Measurements from ENCODE around the gene ABI3BP. TPM values are rescaled to one million over a fixed set of nuclear protein-coding genes. Genes with fewer than 3 reads are reported as not detected.

Gene ABI3BP
- total and polyA plus RNA-seq, 2 experiments from 2014 or later: 6.8 to 30.3 TPM

DNA sequence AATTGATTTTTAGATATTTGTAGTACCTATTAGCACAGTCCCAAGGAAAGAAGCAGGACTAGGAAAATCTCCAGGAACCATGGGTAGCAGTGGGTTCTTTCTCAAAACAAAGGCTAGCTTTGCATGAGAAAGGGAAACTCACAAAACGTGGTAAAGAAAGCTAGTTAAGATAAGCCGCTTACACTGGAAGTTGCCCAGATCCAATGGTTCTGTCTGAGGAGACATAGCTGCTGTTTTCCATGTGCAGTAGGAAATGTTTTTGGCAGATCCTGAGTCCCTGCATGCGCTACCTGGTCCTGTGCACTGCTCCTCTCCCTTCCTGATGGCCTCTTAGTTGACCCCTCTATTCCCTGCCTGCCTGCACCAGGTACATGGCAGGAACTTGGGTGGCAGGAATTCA, 223.5 kb downstream of the ABI3BP start:
- in situ Hi-C loops (cut with MboI): loop anchor here (25.0 kb wide), 1 partner anchor 418 kb away; no protein-coding TSS in a partner anchor
- H3K79me2 ChIP-seq (ENCODE audit: insufficient read depth): no peaks in the 10 kb centered on the region
- 80 to 85% methylated on average over 3 of the region's 3 CpGs for WGBS, 2 experiments (ENCODE audit: low coverage in 1 of 2, low lambda C conversion rate in 2 of 2, missing lambda C conversion rate in 2 of 2)

DNA sequence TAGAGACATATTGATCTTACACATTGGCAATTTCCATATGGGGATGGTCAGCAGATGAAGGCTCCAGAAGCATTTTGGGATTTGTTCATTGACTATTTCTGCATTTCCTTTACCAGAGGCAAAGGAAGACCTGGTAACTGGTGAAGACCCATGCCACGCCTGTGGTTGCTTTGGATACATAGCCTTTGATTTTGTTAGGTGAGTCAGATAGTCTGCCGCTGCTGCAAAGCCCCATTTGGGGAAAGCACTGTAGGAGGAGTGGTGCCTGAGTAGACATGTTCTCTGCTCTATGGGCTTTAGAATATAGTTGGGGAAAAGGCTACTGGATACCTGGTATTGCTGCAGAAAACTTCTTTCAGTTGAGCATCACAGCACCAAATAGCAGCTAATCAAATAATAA, 227.2 kb downstream of the ABI3BP start:
- Histone ChIP-seq H3K9ac (no peak overlapping the region), H3K27me3 (replicated peaks; ENCODE audit: insufficient read depth) (no peaks in the 10 kb centered on the region), H3K9me2 (ENCODE audit: insufficient read depth) (no peaks in the 10 kb centered on the region), H2AFZ (no peak overlapping the region), H3K79me2 (ENCODE audit: insufficient read depth) (no peaks in the 10 kb centered on the region), H3K9me3 (ENCODE audit: low read depth) (no peaks in the 10 kb centered on the region), H4K20me1 (ENCODE audit: insufficient read depth) (no peaks in the 10 kb centered on the region), H3F3A (ENCODE audit: insufficient read depth) (no peaks in the 10 kb centered on the region), H3K4me2 (ENCODE audit: unreplicated experiment) (no peak overlapping the region), H3K27ac (no peak overlapping the region), H3K36me3 (ENCODE audit: low read depth) (no peaks in the 10 kb centered on the region), H3K4me1 (ENCODE audit: insufficient read depth) (no peaks in the 10 kb centered on the region), H3K4me3 (no peak overlapping the region)
- TF ChIP-seq EZH2phosphoT487 (IDR thresholded peaks at IDR 0.05; ENCODE audit: insufficient read depth, low read depth) (no peak), EZH2 (IDR thresholded peaks at IDR 0.05; ENCODE audit: insufficient read depth, poor library complexity, severe bottlenecking) (no peak)
- in situ Hi-C loops (cut with MboI): loop anchor here (25.0 kb wide), 1 partner anchor 421 kb away; no protein-coding TSS in a partner anchor
- DNase-seq: no peak
- WGBS, 2 experiments (ENCODE audit: low coverage in 1 of 2, low lambda C conversion rate in 2 of 2, missing lambda C conversion rate in 2 of 2): 74 to 81% methylated on average over 2 of the region's 2 CpGs

More for the DNA sequence above, 223.5 kb downstream of the ABI3BP start:
- Histone ChIP-seq H4K20me1 (ENCODE audit: insufficient read depth) (no peaks in the 10 kb centered on the region), H3K4me3 (no peak overlapping the region), H3K36me3 (ENCODE audit: low read depth) (no peaks in the 10 kb centered on the region), H3K27ac (no peak overlapping the region), H3K9me3 (ENCODE audit: low read depth) (no peaks in the 10 kb centered on the region), H3K9ac (no peak overlapping the region), H2AFZ (no peak overlapping the region), H3K4me2 (ENCODE audit: unreplicated experiment) (no peak overlapping the region), H3K4me1 (ENCODE audit: insufficient read depth) (no peaks in the 10 kb centered on the region), H3K27me3 (replicated peaks; ENCODE audit: insufficient read depth) (no peaks in the 10 kb centered on the region), H3F3A (ENCODE audit: insufficient read depth) (no peaks in the 10 kb centered on the region), H3K9me2 (ENCODE audit: insufficient read depth) (no peaks in the 10 kb centered on the region)
- TF ChIP-seq EZH2phosphoT487 (IDR thresholded peaks at IDR 0.05; ENCODE audit: insufficient read depth, low read depth) (no peak), EZH2 (IDR thresholded peaks at IDR 0.05; ENCODE audit: insufficient read depth, poor library complexity, severe bottlenecking) (no peak)
- no peak for DNase-seq

DNA sequence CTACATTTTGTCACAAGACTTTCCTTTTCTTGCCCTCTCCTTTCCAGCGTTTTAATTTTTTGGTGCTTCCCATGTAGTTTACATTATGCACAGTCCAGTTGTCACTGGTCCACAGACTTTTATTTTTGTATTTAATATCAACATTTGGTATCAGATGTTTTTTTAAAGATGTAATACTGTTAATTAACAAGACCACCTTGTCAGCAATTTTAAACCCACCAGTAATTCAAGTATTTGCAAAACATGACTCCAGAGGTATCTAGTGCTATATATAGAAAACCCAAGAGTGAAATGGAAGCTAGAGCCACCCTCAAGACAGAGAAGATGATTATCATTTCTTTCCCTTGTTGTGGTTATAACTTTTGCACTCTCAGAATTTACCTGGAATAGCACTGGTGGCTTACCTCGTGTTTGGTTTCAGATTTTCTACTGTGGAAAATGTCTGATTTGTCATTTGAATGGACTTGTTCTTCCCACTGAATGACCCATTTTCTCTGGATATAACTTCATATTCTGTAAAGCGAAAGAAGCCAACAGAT, 227.7 kb downstream of the ABI3BP start:
- 76 to 81% methylated on average over 3 of the region's 3 CpGs for WGBS, 2 experiments (ENCODE audit: low coverage in 1 of 2, low lambda C conversion rate in 2 of 2, missing lambda C conversion rate in 2 of 2)
- TF ChIP-seq EZH2 (IDR thresholded peaks at IDR 0.05; ENCODE audit: insufficient read depth, poor library complexity, severe bottlenecking): no peak

GRCh38 chr3:100761951-100762350, 231.3 kb downstream of the ABI3BP start:
- Histone ChIP-seq H3K9me2 (ENCODE audit: insufficient read depth) (no peaks in the 10 kb centered on the region), H4K20me1 (ENCODE audit: insufficient read depth) (no peaks in the 10 kb centered on the region), H3K4me3 (no peak overlapping the region), H3K27ac (no peak overlapping the region), H3K4me1 (ENCODE audit: insufficient read depth) (no peaks in the 10 kb centered on the region), H2AFZ (no peak overlapping the region), H3K9me3 (ENCODE audit: low read depth) (no peaks in the 10 kb centered on the region), H3K4me2 (ENCODE audit: unreplicated experiment) (no peak overlapping the region), H3K79me2 (ENCODE audit: insufficient read depth) (no peaks in the 10 kb centered on the region), H3K27me3 (replicated peaks; ENCODE audit: insufficient read depth) (no peaks in the 10 kb centered on the region), H3F3A (ENCODE audit: insufficient read depth) (peaks cover 33% of the 10 kb centered on the region), H3K36me3 (ENCODE audit: low read depth) (no peaks in the 10 kb centered on the region), H3K9ac (no peak overlapping the region)
- in situ Hi-C loops (cut with MboI): loop anchor here (25.0 kb wide), 1 partner anchor 425 kb away; no protein-coding TSS in a partner anchor
- TF ChIP-seq EZH2 (IDR thresholded peaks at IDR 0.05; ENCODE audit: insufficient read depth, poor library complexity, severe bottlenecking) (no peak), EZH2phosphoT487 (IDR thresholded peaks at IDR 0.05; ENCODE audit: insufficient read depth, low read depth) (no peak)
- no peak for DNase-seq

More for the DNA sequence above, 227.7 kb downstream of the ABI3BP start:
- no peak overlapping the region for H3K9ac ChIP-seq
- no peaks in the 10 kb centered on the region for H3K9me2 ChIP-seq (ENCODE audit: insufficient read depth)
- no peak overlapping the region for H3K27ac ChIP-seq
- in situ Hi-C loops (cut with MboI): loop anchor here (25.0 kb wide), 1 partner anchor 422 kb away; no protein-coding TSS in a partner anchor
- H3K27me3 ChIP-seq (replicated peaks; ENCODE audit: insufficient read depth): no peaks in the 10 kb centered on the region
- H3K36me3 ChIP-seq (ENCODE audit: low read depth): no peaks in the 10 kb centered on the region
- H4K20me1 ChIP-seq (ENCODE audit: insufficient read depth): no peaks in the 10 kb centered on the region
- no peak overlapping the region for H3K4me3 ChIP-seq
- H3K4me2 ChIP-seq (ENCODE audit: unreplicated experiment): no peak overlapping the region
- no peak overlapping the region for H2AFZ ChIP-seq
- no peaks in the 10 kb centered on the region for H3K4me1 ChIP-seq (ENCODE audit: insufficient read depth)
- no peaks in the 10 kb centered on the region for H3F3A ChIP-seq (ENCODE audit: insufficient read depth)
- DNase-seq: no peak
- no peaks in the 10 kb centered on the region for H3K79me2 ChIP-seq (ENCODE audit: insufficient read depth)
- no peaks in the 10 kb centered on the region for H3K9me3 ChIP-seq (ENCODE audit: low read depth)

Data from GM23248 (cell line).